ENCODE measurements around the gene APOL1. TPM values are rescaled to one million over a fixed set of nuclear protein-coding genes. Genes with fewer than 3 reads are reported as not detected.
"Not testable (repeated sequence)": the region's sequence is repeated elsewhere in the genome, so short reads cannot be mapped to it uniquely, and the experiment has no call there.

APOL1 gene
- total and polyA plus RNA-seq, 4 donors: 7.7 to 129 (median 59.5) TPM

GRCh38 chr22:36231051-36231450 is 21.9 kb upstream of the APOL1 start:
- DNase-seq (ENCODE audit: low spot score); H3K27ac ChIP-seq (ENCODE audit: low read depth in 1 of 2, low read length in 2 of 2): not testable (repeated sequence)
- 91% methylated on average over 5 of the region's 5 CpGs for WGBS

GRCh38 chr22:36232715-36233401 is 20.1 kb upstream of the APOL1 start:
- Histone ChIP-seq H3K36me3 (ENCODE audit: control insufficient read depth in 4 of 4, insufficient read depth in 3 of 4, low read depth in 1 of 4, low read length in 3 of 4) (peaks cover 9 to 46% (median 38%) of the 10 kb centered on the region in 4 donors), H3K9ac (ENCODE audit: low read depth in 1 of 2, low read length in 2 of 2) (no peak overlapping the region), H3K27me3 (ENCODE audit: control insufficient read depth in 4 of 4, insufficient read depth in 4 of 4, low read length in 3 of 4) (no peaks in the 10 kb centered on the region), H3K27ac (ENCODE audit: low read depth in 1 of 2, low read length in 2 of 2) (no peak overlapping the region), H3K9me3 (ENCODE audit: control insufficient read depth in 4 of 4, low read length in 3 of 4) (no peaks in the 10 kb centered on the region), H3K4me3 (ENCODE audit: low read depth in 1 of 3, low read length in 3 of 3) (no peak overlapping the region), H3K4me1 (ENCODE audit: control insufficient read depth in 4 of 4, insufficient read depth in 4 of 4, low read length in 3 of 4) (peaks cover 5 to 54% (median 34%) of the 10 kb centered on the region in 4 donors)
- TF ChIP-seq TAF1 (conservative IDR thresholded peaks at IDR 0.05) (no peak), FOXA2 (IDR thresholded peaks at IDR 0.05) (no peak), RAD21 (IDR thresholded peaks at IDR 0.05) (no peak), CTCF (IDR thresholded peaks at IDR 0.05; ENCODE audit: low read depth, low read length, missing input control) (no peak), ZBTB33 (IDR thresholded peaks at IDR 0.05) (no peak), NR2F2 (IDR thresholded peaks at IDR 0.05) (no peak), YY1 (IDR thresholded peaks at IDR 0.05) (no peak), HNF4A (conservative IDR thresholded peaks at IDR 0.05) (no peak), SP1 (IDR thresholded peaks at IDR 0.05) (no peak), MAX (IDR thresholded peaks at IDR 0.05) (no peak), EGR1 (IDR thresholded peaks at IDR 0.05; ENCODE audit: low read depth in 2 of 2) (no peak), RXRA (IDR thresholded peaks at IDR 0.05) (no peak), JUND (IDR thresholded peaks at IDR 0.05) (no peak), ATF3 (IDR thresholded peaks at IDR 0.05) (no peak), FOXA1 (IDR thresholded peaks at IDR 0.05) (no peak), REST (IDR thresholded peaks at IDR 0.05) (no peak), HNF4G (IDR thresholded peaks at IDR 0.05) (no peak), GABPA (IDR thresholded peaks at IDR 0.05 in 1 of 2, conservative IDR thresholded peaks at IDR 0.05 in 1 of 2) (no peak)
- no peak for DNase-seq (ENCODE audit: low spot score)
- 73% methylated on average over 13 of the region's 13 CpGs for WGBS

More at GRCh38 chr22:36231051-36231450, 21.9 kb upstream of the APOL1 start:
- not testable (repeated sequence) for H3K9me3 ChIP-seq (ENCODE audit: control insufficient read depth in 4 of 4, low read length in 3 of 4); H3K27me3 ChIP-seq (ENCODE audit: control insufficient read depth in 4 of 4, insufficient read depth in 4 of 4, low read length in 3 of 4); H3K9ac ChIP-seq (ENCODE audit: low read depth in 1 of 2, low read length in 2 of 2); H3K4me3 ChIP-seq (ENCODE audit: low read depth in 1 of 3, low read length in 3 of 3)
- TF ChIP-seq RAD21 (IDR thresholded peaks at IDR 0.05): peak in 1 of 2 donors; percentile 7
- peaks cover 0 to 38% (median 16%) of the 10 kb centered on the region in 4 donors for H3K4me1 ChIP-seq (ENCODE audit: control insufficient read depth in 4 of 4, insufficient read depth in 4 of 4, low read length in 3 of 4)
- peaks cover 10 to 48% (median 40%) of the 10 kb centered on the region in 4 donors for H3K36me3 ChIP-seq (ENCODE audit: control insufficient read depth in 4 of 4, insufficient read depth in 3 of 4, low read depth in 1 of 4, low read length in 3 of 4)
